Measurements from ENCODE around the gene SPSB3.

SPSB3 gene

DNA sequence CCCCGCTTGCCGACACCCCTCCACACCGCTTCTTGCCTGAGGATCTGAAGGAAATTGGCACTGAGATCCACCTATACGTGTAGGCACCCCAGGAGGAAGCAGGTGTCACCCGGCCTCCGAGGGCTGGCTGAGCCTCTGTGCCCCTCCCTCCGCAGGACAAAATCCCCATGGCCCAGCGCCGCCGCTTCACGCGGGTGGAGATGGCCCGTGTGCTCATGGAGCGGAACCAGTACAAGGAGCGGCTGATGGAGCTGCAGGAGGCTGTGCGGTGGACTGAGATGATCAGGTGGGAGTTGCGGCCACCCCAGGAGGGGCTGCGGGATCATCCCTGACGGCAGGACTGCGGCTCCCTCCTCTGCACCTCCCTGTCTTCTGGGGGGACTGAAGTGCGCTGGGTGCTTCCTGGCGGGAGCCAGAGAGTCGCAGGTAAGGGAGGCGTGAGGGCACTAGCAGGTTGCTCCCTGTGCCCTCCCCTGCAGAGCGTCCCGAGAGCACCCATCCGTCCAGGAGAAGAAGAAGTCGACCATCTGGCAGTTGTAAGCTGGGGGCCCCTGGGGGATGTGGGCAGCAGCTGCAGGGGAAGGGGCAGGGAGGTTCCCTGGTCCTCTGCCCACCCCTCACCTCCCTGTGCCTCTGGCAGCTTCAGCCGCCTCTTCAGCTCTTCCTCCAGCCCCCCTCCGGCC, 20.0 kb downstream of the SPSB3 start:
- no peak for DNase-seq (ENCODE audit: low read depth)
- TF ChIP-seq, protein P1, sequence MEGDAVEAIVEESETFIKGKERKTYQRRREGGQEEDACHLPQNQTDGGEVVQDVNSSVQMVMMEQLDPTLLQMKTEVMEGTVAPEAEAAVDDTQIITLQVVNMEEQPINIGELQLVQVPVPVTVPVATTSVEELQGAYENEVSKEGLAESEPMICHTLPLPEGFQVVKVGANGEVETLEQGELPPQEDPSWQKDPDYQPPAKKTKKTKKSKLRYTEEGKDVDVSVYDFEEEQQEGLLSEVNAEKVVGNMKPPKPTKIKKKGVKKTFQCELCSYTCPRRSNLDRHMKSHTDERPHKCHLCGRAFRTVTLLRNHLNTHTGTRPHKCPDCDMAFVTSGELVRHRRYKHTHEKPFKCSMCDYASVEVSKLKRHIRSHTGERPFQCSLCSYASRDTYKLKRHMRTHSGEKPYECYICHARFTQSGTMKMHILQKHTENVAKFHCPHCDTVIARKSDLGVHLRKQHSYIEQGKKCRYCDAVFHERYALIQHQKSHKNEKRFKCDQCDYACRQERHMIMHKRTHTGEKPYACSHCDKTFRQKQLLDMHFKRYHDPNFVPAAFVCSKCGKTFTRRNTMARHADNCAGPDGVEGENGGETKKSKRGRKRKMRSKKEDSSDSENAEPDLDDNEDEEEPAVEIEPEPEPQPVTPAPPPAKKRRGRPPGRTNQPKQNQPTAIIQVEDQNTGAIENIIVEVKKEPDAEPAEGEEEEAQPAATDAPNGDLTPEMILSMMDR (conservative IDR thresholded peaks at IDR 0.05; ENCODE audit: low read depth, low read length): no peak
- H3K4me3 ChIP-seq (ENCODE audit: low read depth, low read length): no peak overlapping the region

DNA sequence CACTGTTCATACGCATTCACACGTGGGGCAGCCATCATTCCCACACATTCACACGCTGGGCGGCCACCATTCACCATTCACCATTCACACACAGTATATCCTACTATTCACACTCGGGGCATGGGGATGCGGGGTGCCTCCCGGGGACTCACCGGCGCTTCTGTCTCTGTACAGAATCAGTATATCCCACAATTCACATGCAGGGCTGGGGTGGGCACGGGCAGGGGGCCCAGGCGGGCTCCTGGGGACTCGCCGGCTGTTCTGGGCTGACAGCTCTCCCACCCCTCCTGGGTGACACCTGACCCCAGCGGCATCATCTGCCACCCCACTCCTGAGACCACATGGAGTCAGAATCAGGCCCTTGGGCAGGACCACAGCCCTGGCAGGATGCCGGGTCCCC, 20.6 kb downstream of the SPSB3 start:
- TF ChIP-seq, protein P1 (conservative IDR thresholded peaks at IDR 0.05; ENCODE audit: low read depth, low read length): no peak
- DNase-seq (ENCODE audit: low read depth): no peak
- no peak overlapping the region for H3K4me3 ChIP-seq (ENCODE audit: low read depth, low read length)

DNA sequence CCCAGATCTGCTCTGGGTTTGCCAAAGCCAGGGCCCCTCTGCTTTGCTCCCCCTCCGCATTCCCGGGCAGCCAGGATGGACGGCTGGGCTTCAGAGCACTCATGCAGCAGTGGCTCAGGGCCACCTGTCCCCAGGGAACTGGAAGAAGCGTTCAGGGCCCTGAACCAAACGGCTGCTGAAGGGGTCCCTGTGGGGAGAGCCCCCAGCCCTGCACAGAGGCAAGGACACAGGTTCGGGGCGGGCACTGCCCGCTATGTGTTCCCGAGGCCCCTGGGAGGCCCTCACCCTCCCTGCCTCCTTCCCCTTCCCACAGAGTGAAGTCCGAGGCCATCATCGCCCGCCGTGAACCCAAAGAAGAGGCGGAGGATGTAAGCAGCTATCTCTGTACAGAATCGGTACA, 21.5 kb downstream of the SPSB3 start:
- no peak overlapping the region for H3K4me3 ChIP-seq (ENCODE audit: low read depth, low read length)
- TF ChIP-seq, protein P1 (conservative IDR thresholded peaks at IDR 0.05; ENCODE audit: low read depth, low read length): no peak
- DNase-seq (ENCODE audit: low read depth): no peak

DNA sequence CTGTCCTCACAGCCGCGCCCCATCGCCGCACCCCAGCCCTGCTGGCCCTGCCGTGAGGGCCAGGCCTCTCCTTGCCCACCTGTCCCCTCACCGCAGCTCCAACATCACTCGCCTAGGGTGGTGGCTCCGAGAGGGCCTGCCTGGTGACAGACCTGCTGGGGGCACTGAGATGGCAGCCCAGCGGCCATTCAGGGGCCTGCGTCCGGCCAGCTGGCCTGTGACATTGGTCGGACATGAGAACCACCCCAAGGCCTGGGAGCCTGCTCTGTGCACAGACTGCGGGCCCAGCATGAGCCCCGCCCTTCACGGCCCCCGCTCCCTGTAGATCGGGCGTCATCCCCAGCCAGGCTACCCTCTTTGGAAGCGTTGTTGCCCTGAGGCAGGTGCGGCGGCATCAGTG, 22.9 kb downstream of the SPSB3 start:
- TF ChIP-seq, protein P1 (conservative IDR thresholded peaks at IDR 0.05; ENCODE audit: low read depth, low read length): no peak
- H3K4me3 ChIP-seq (ENCODE audit: low read depth, low read length): no peak overlapping the region
- no peak for DNase-seq (ENCODE audit: low read depth)

DNA sequence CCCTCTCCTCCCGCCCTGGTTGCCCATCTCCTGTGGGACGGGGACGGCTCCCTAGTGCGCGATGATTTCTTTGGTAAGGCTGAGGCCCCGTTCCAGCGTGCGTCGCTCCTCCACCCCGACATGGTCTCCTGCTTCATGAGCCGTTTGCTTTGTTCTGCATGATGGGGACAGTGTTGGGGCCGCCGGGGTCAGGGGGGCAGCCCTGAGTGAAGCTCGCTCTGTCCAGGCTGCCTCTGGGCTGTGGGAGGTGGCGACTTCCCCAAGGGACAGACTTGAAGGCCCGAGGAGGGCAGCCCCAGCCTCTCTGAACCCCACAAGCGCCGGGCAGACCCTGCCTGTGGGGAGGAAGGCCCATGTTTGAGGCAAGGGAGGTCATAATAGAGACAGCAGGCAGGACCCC, 23.4 kb downstream of the SPSB3 start:
- TF ChIP-seq, protein P1 (conservative IDR thresholded peaks at IDR 0.05; ENCODE audit: low read depth, low read length): no peak
- DNase-seq (ENCODE audit: low read depth): no peak

DNA sequence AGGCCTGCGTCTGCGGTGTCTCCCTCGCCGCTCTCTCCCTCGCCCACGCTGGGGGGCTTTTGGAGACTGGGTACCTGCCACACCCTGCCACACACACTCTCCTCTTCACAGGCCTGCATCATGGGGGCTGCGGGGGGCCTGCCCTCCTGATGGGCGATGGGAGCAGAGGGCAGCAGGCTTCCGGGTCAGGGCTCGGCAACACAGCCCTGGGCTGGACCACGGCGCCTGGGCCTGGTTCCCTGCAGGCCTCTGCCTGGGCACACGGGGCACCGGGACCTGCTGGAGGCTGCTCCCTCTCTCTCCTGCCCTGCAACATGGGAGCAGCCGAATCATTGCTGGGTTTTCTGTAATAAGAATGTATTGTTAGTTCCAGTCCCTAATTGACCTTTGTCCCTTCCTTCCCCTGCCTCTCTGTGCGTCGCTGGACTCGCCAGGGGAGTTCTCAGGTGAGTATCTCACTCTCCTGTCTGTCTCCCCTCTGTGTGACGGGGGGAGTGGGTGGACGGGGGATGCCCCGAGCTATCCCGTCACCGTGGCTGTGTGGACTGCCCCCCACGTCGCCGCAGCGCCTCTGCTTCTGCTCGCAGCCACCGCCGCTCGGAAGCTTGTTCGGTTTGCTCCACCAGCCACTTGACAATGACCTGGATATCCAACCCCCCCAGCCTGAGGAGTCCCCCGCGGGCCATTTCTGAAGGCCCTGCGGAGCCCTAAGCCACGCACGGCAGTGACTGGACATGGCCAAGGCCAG, 24.5 kb downstream of the SPSB3 start:
- no peak overlapping the region for H3K4me3 ChIP-seq (ENCODE audit: low read depth, low read length)
- no peak for DNase-seq (ENCODE audit: low read depth)
- TF ChIP-seq, protein P1 (conservative IDR thresholded peaks at IDR 0.05; ENCODE audit: low read depth, low read length): no peak

More for the DNA sequence above, 23.4 kb downstream of the SPSB3 start:
- no peak overlapping the region for H3K4me3 ChIP-seq (ENCODE audit: low read depth, low read length)
